Epithelial cell of proximal tubule (primary cell): ENCODE data around the gene CP. TPM values are rescaled to one million over a fixed set of nuclear protein-coding genes. Genes with fewer than 3 reads are reported as not detected.

ENCODE experiments used
- DNase-seq: peaks from one replicate; pipeline ENCODE4 v3.0.0-alpha.2; 2011; ENCODE audit warnings: low read depth
- H3K4me3 ChIP-seq: 2 replicates; pipeline ENCODE4 v1.5.1; 2011; ENCODE audit warnings: low read depth, mild to moderate bottlenecking, low read length
- CTCF ChIP-seq: conservative IDR thresholded peaks from 2 replicates; pipeline ENCODE4 v1.5.1; 2012; ENCODE audit warnings: low read depth, mild to moderate bottlenecking, low read length
- total RNA-seq: library from RNA; depleted of rRNA; stranded (reverse); fragments of >200 nt; gene quantifications from 2 replicates; pipeline ENCODE4 v1.2.3, GENCODE V29; 2015

CP gene
- total RNA-seq, 1 donor from 2014 or later = not detected

GRCh38 chr3:149167898-149168297 is 53.7 kb downstream of the CP start:
- no peak overlapping the region for H3K4me3 ChIP-seq
- DNase-seq = no peak
- no peak for TF ChIP-seq CTCF

GRCh38 chr3:149163066-149163465 is 58.6 kb downstream of the CP start:
- no peak for DNase-seq
- TF ChIP-seq CTCF = no peak
- H3K4me3 ChIP-seq = no peak overlapping the region

GRCh38 chr3:149162007-149162406 is 59.6 kb downstream of the CP start:
- no peak for DNase-seq
- no peak overlapping the region for H3K4me3 ChIP-seq
- TF ChIP-seq CTCF = no peak

GRCh38 chr3:149160754-149161300 is 60.8 kb downstream of the CP start:
- no peak overlapping the region for H3K4me3 ChIP-seq
- TF ChIP-seq CTCF = no peak
- no peak for DNase-seq

GRCh38 chr3:149153402-149153801 is 68.2 kb downstream of the CP start:
- DNase-seq = no peak
- H3K4me3 ChIP-seq = no peak overlapping the region
- TF ChIP-seq CTCF = no peak

- DNase-seq = no peak
- no peak for TF ChIP-seq CTCF
- no peak overlapping the region for H3K4me3 ChIP-seq
Measured at GRCh38 chr3:149152420-149152819, 69.2 kb downstream of the CP start.

GRCh38 chr3:149151843-149152242 is 69.8 kb downstream of the CP start:
- TF ChIP-seq CTCF = no peak
- H3K4me3 ChIP-seq = no peak overlapping the region
- DNase-seq = no peak
